Ovary (tissue), 3 donors: ENCODE data around the gene CYP2W1.

Experiments
- CTCF ChIP-seq, 3 donors: fragments of 450-650 bp in 2 of 3; fragments of 200-600 bp in 1 of 3; IDR thresholded peaks; one replicate each; pipeline versions ENCODE4 v1.5.1 to v1.8.0; 2016 to 2022; ENCODE audit warnings: antibody characterized with exemption in 3 of 3, mild to moderate bottlenecking in 1 of 3
- EP300 ChIP-seq: sonication (generic); formaldehyde crosslinking; IDR thresholded peaks from one replicate; pipeline ENCODE4 v1.6.1; 2017; ENCODE audit warnings: antibody characterized with exemption
- POLR2A ChIP-seq: fragments of 450-650 bp; IDR thresholded peaks from one replicate; pipeline ENCODE4 v1.6.1; 2017; ENCODE audit warnings: antibody characterized with exemption, mild to moderate bottlenecking, moderate library complexity
- donor health status: DM: no; HTN: no; CAD: no.

GRCh38 chr7:1027242-1028043, 44.5 kb downstream of the CYP2W1 start:
- TF ChIP-seq CTCF (IDR thresholded peaks at IDR 0.05) (no peak), EP300 (no peak), POLR2A (no peak)
